NCI-H748 (cell line): ENCODE results near the gene FOXP4.

Experiments used
- DNase-seq: peaks from one replicate; lab custom pipeline; 2025; ENCODE audit not compliant: unreplicated experiment; lab: John Stamatoyannopoulos, UW

The FOXP4 gene

GRCh38 chr6:41546866-41547798 is 951 bp downstream of the FOXP4 start:
- DNase-seq: peak; percentile 66

GRCh38 chr6:41547799-41548097 is 1.6 kb downstream of the FOXP4 start:
- DNase-seq: no peak

- DNase-seq: no peak
Observed at GRCh38 chr6:41548098-41548840, 2.1 kb downstream of the FOXP4 start.

GRCh38 chr6:41548841-41549642 is 2.9 kb downstream of the FOXP4 start:
- no peak for DNase-seq

GRCh38 chr6:41549673-41550072 is 3.5 kb downstream of the FOXP4 start:
- no peak for DNase-seq

- DNase-seq: no peak
Observed at GRCh38 chr6:41551086-41551700, 5.0 kb downstream of the FOXP4 start.

- no peak for DNase-seq
Observed at GRCh38 chr6:41551857-41552256, 5.7 kb downstream of the FOXP4 start.

GRCh38 chr6:41552723-41553122 is 6.5 kb downstream of the FOXP4 start:
- no peak for DNase-seq

GRCh38 chr6:41553405-41553999 is 7.3 kb downstream of the FOXP4 start:
- no peak for DNase-seq

GRCh38 chr6:41555326-41556300 is 9.4 kb downstream of the FOXP4 start:
- no peak for DNase-seq

GRCh38 chr6:41557335-41557734 is 11.2 kb downstream of the FOXP4 start:
- no peak for DNase-seq

- no peak for DNase-seq
Observed at GRCh38 chr6:41558033-41558807, 12.0 kb downstream of the FOXP4 start.

- no peak for DNase-seq
Observed at GRCh38 chr6:41559655-41560427, 13.7 kb downstream of the FOXP4 start.

GRCh38 chr6:41560431-41561192 is 14.4 kb downstream of the FOXP4 start:
- DNase-seq: no peak

- DNase-seq: no peak
Observed at GRCh38 chr6:41561416-41561815, 15.2 kb downstream of the FOXP4 start.

GRCh38 chr6:41561931-41562911 is 16.0 kb downstream of the FOXP4 start:
- no peak for DNase-seq
